ENCODE measurements around the gene WDR47. TPM values are rescaled to one million over a fixed set of nuclear protein-coding genes. Genes with fewer than 3 reads are reported as not detected.

Gene WDR47
- total RNA-seq (10 to 100 TPM; 14.4 to 15.1 TPM), polyA plus RNA-seq (6.2 TPM)

GRCh38 chr1:109041621-109042468 is at the start of gene WDR47:
Gene WDR47 (minus strand): TSS chr1:109042102. CDS start chr1:109023512, 18,590 bp downstream.
- no peaks in the 10 kb centered on the region for H3K27me3 Mint-ChIP-seq
- H3K4me1 Mint-ChIP-seq: peaks cover 16 to 24% (median 16%) of the 10 kb centered on the region in 3 donors
- peak within 1 kb of the TSS; percentile 87 for H3K27ac ChIP-seq (ENCODE audit: low read depth, low read length)
- H3K27ac Mint-ChIP-seq: peak within 1 kb of the TSS; percentile 79 to 99 (median 92)
- ChIA-PET CTCF (interaction anchor here (0.8 to 2.1 kb wide), 5 partner anchors 17 to 143 kb away, joined by 3 to 19 read pairs (median 8); partner anchors contain the start of gene TAF13), POLR2A (interaction anchor here (0.6 to 1.6 kb wide), 10 partner anchors 34 to 1297 kb away, joined by 3 to 30 read pairs (median 5); partner anchors contain the start of genes CLCC1, RBM15, SARS1 and TAF13)
- H3K9me3 Mint-ChIP-seq: no peaks in the 10 kb centered on the region
- H3K36me3 ChIP-seq (ENCODE audit: insufficient read depth, low read length): no peaks in the 10 kb centered on the region
- H3K9me3 ChIP-seq (ENCODE audit: low read length): no peaks in the 10 kb centered on the region
- H3K4me3 ChIP-seq (ENCODE audit: low read length): peak within 1 kb of the TSS; percentile 79
- peak within 1 kb of the TSS; percentile 89 to 98 (median 92) for H3K4me3 Mint-ChIP-seq
- H3K36me3 Mint-ChIP-seq: peaks cover 0 to 2% (median 0%) of the 10 kb centered on the region in 3 donors
- H3K4me1 ChIP-seq (ENCODE audit: insufficient read depth, low read length): no peaks in the 10 kb centered on the region
- peak; percentile 93 to 98 (median 96) for DNase-seq
- no peaks in the 10 kb centered on the region for H3K27me3 ChIP-seq (ENCODE audit: insufficient read depth, low read length, poor library complexity, severe bottlenecking)

- no peaks in the 10 kb centered on the region for H3K27me3 Mint-ChIP-seq
- H3K4me3 ChIP-seq (ENCODE audit: low read length): peak overlapping the region; percentile 75
- H3K4me3 Mint-ChIP-seq: peak overlapping the region; percentile 92 to 99 (median 95)
- H3K27ac Mint-ChIP-seq: peak overlapping the region; percentile 94 to 99 (median 96)
- no peaks in the 10 kb centered on the region for H3K27me3 ChIP-seq (ENCODE audit: insufficient read depth, low read length, poor library complexity, severe bottlenecking)
- H3K4me1 Mint-ChIP-seq: peaks cover 32 to 50% (median 43%) of the 10 kb centered on the region in 3 donors
- POLR2A ChIA-PET: interaction anchor here (1.0 to 2.9 kb wide), 5 partner anchors 9 to 399 kb away, joined by 3 to 32 read pairs (median 11); partner anchors contain the start of genes PRPF38B, TAF13 and WDR47
- H3K9me3 Mint-ChIP-seq: peaks cover 0 to 3% (median 0%) of the 10 kb centered on the region in 5 donors
- CTCF ChIA-PET: interaction anchor here (0.8 to 2.9 kb wide), 4 partner anchors 8 to 22 kb away, joined by 3 to 29 read pairs (median 6); partner anchors contain the start of gene ELAPOR1
- H3K36me3 Mint-ChIP-seq: peaks cover 0 to 46% (median 7%) of the 10 kb centered on the region in 3 donors
- peaks cover 4% of the 10 kb centered on the region for H3K9me3 ChIP-seq (ENCODE audit: low read length)
- no peak for DNase-seq
- H3K36me3 ChIP-seq (ENCODE audit: insufficient read depth, low read length): peaks cover 4% of the 10 kb centered on the region
- peaks cover 22% of the 10 kb centered on the region for H3K4me1 ChIP-seq (ENCODE audit: insufficient read depth, low read length)
- H3K27ac ChIP-seq (ENCODE audit: low read depth, low read length): peak overlapping the region; percentile 92
Measured at GRCh38 chr1:109091078-109091838, 49.4 kb upstream of the WDR47 start.

GRCh38 chr1:109090196-109091077 is 48.5 kb upstream of the WDR47 start, which contains the start of gene TMEM167B:
Gene TMEM167B (plus strand): TSS chr1:109090764. CDS start chr1:109090873, 109 bp downstream.
- H3K9me3 ChIP-seq (ENCODE audit: low read length): peaks cover 4% of the 10 kb centered on the region
- H3K9me3 Mint-ChIP-seq: peaks cover 0 to 3% (median 0%) of the 10 kb centered on the region in 5 donors
- POLR2A ChIA-PET: interaction anchor here (1.0 to 2.9 kb wide), 4 partner anchors 9 to 128 kb away, joined by 3 to 32 read pairs (median 12); partner anchors contain the start of genes TAF13 and WDR47
- H3K4me1 ChIP-seq (ENCODE audit: insufficient read depth, low read length): peaks cover 22% of the 10 kb centered on the region
- H3K27me3 ChIP-seq (ENCODE audit: insufficient read depth, low read length, poor library complexity, severe bottlenecking): no peaks in the 10 kb centered on the region
- peak within 1 kb of the TSS; percentile 92 for H3K27ac ChIP-seq (ENCODE audit: low read depth, low read length)
- CTCF ChIA-PET: interaction anchor here (0.8 to 2.9 kb wide), 4 partner anchors 9 to 23 kb away, joined by 3 to 29 read pairs (median 4); no protein-coding TSS in a partner anchor
- peaks cover 32 to 50% (median 43%) of the 10 kb centered on the region in 3 donors for H3K4me1 Mint-ChIP-seq
- H3K27ac Mint-ChIP-seq: peak within 1 kb of the TSS; percentile 94 to 99 (median 96)
- H3K4me3 Mint-ChIP-seq: peak within 1 kb of the TSS; percentile 92 to 99 (median 95)
- peaks cover 0 to 3% of the 10 kb centered on the region in 2 donors for H3K27me3 Mint-ChIP-seq
- H3K4me3 ChIP-seq (ENCODE audit: low read length): peak within 1 kb of the TSS; percentile 75
- peaks cover 4% of the 10 kb centered on the region for H3K36me3 ChIP-seq (ENCODE audit: insufficient read depth, low read length)
- DNase-seq: peak; percentile 75 to 93 (median 83)
- H3K36me3 Mint-ChIP-seq: peaks cover 0 to 39% (median 7%) of the 10 kb centered on the region in 3 donors

DNA sequence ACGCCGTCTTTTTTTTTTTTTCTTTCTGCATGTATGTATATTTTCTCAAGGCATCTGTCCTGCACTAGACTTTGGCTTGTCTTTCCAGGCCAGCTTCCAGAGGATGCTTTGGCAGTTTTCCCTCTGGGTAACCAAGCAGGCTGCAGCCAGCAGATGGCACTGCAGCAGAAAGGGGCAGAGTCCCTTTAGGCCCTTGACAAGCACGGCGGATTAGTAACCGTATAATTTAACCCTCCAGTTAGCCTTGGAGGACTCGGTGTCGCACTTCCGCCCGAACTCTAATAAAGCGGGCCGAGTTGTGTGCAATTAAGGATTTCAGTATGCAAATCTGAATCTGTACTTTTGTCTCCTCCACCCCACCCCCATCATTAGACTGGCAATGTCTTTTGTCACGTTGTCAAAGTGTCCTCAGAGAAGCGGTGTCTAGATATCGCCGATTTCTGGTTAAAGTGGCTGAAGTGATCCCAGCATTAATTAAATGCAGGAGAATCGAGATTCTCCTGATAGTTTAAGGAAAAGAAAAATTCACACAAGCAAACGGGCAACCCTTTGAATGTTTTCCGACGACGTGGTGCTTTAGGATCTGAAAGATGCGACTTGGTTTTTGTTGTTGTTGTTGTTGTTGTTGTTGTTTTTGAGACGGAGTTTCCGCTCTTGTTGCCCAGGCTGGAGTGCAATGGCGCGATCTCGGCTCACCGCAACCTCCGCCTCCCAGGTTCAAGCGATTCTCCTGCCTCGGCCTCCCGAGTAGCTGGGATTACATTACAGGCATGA is 47.5 kb upstream of the WDR47 start:
- Histone ChIP-seq H3K4me1 (ENCODE audit: insufficient read depth, low read length) (peaks cover 22% of the 10 kb centered on the region), H3K27me3 (ENCODE audit: insufficient read depth, low read length, poor library complexity, severe bottlenecking) (no peaks in the 10 kb centered on the region), H3K4me3 (ENCODE audit: low read length) (peak overlapping the region; percentile 75), H3K27ac (ENCODE audit: low read depth, low read length) (peak overlapping the region; percentile 92), H3K36me3 (ENCODE audit: insufficient read depth, low read length) (peaks cover 4% of the 10 kb centered on the region), H3K9me3 (ENCODE audit: low read length) (peaks cover 4% of the 10 kb centered on the region)
- Mint-ChIP-seq H3K4me3 (peak overlapping the region; percentile 38 to 99 (median 95)), H3K27me3 (peaks cover 0 to 3% of the 10 kb centered on the region in 2 donors), H3K4me1 (peaks cover 29 to 42% (median 33%) of the 10 kb centered on the region in 3 donors), H3K27ac (peak overlapping the region in 7 of 8 donors; percentile 41 to 98 (median 94)), H3K36me3 (peaks cover 0 to 30% (median 6%) of the 10 kb centered on the region in 3 donors), H3K9me3 (peaks cover 0 to 3% (median 0%) of the 10 kb centered on the region in 5 donors)
- ChIA-PET POLR2A (interaction anchor here (1.0 to 2.9 kb wide), 5 partner anchors 10 to 47 kb away, joined by 3 to 32 read pairs (median 11); partner anchors contain the start of genes TAF13 and WDR47), CTCF (interaction anchor here (1.0 to 2.9 kb wide), 3 partner anchors 10 to 23 kb away, joined by 4 to 29 read pairs (median 7); a partner anchor contains a TSS)
- no peak for DNase-seq

DNA sequence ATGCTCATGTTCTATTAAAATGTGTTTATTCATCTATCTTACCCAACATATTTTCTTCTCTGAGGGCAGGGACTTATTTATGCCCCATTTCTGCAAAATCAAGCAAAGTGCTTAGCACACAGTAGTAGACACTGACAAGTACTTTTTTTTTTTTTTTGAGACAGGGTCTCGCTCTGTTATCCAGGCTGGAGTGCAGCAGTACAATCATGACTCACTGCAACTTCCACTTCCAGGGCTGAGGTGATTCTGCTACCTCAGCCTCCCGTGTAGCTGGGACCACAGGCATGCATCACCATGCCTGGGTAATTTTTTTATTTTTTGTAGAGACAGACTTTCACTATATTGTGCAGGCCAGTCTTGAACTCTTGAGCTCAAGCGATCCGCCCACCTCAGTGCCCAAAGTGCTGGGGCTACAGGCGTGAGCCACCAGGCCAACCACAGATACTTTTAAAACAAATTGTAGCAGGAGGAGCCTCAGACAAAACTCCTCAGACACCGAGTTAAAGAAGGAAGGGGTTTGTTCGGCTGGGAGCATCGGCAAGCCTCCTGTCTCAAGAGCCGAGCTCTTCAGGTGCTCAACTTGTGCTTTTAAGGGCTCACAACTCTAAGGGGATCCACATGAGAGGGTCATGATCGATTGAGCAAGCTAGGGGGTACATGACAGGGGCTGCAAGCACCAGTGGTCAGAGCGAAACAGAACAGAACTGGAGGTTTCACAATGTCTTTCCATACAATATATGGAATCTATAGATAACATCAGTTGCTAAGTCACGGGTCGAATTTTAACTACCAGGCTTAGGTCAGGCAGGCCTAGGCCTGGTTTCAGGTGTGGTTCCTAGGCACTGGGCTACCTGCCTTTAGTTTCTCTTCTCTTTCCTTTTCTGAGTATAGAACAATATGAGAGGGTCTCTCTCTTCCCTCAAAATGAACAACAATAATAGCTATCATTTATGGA is 42.9 kb upstream of the WDR47 start:
- peaks cover 4% of the 10 kb centered on the region for H3K9me3 ChIP-seq (ENCODE audit: low read length)
- H3K4me3 Mint-ChIP-seq: no peak overlapping the region
- H3K27ac ChIP-seq (ENCODE audit: low read depth, low read length): no peak overlapping the region
- H3K27me3 Mint-ChIP-seq: peaks cover 0 to 5% of the 10 kb centered on the region in 2 donors
- no peak overlapping the region for H3K4me3 ChIP-seq (ENCODE audit: low read length)
- ChIA-PET CTCF (interaction anchor here (0.9 to 5.0 kb wide), 2 partner anchors 9 to 15 kb away, joined by 3 to 23 read pairs; no protein-coding TSS in a partner anchor), POLR2A (interaction anchor here (0.7 kb wide), 1 partner anchor 296 kb away, joined by 3 read pairs; no protein-coding TSS in a partner anchor)
- H3K4me1 ChIP-seq (ENCODE audit: insufficient read depth, low read length): peaks cover 2% of the 10 kb centered on the region
- H3K36me3 Mint-ChIP-seq: peaks cover 0 to 3% (median 0%) of the 10 kb centered on the region in 3 donors
- no peak for DNase-seq
- no peaks in the 10 kb centered on the region for H3K36me3 ChIP-seq (ENCODE audit: insufficient read depth, low read length)
- no peaks in the 10 kb centered on the region for H3K9me3 Mint-ChIP-seq
- H3K4me1 Mint-ChIP-seq: peaks cover 0 to 8% (median 0%) of the 10 kb centered on the region in 3 donors
- H3K27me3 ChIP-seq (ENCODE audit: insufficient read depth, low read length, poor library complexity, severe bottlenecking): no peaks in the 10 kb centered on the region
- peak overlapping the region in 1 of 8 donors; percentile 92 for H3K27ac Mint-ChIP-seq
